ENCODE measurements around the gene KCTD18.

The KCTD18 gene

GRCh38 chr2:200483729-200484198 lies 26.1 kb downstream of the KCTD18 start:
- peak; percentile 58 for DNase-seq

- DNase-seq: no peak
These were observed 27.7 kb downstream of the KCTD18 start for GRCh38 chr2:200482194-200482593.

GRCh38 chr2:200479692-200480265 lies 30.1 kb downstream of the KCTD18 start:
- DNase-seq: no peak

GRCh38 chr2:200477667-200478131 lies 32.2 kb downstream of the KCTD18 start:
- DNase-seq: no peak

- DNase-seq: no peak
These were observed 33.0 kb downstream of the KCTD18 start for GRCh38 chr2:200476836-200477235.

GRCh38 chr2:200475795-200476194 lies 34.1 kb downstream of the KCTD18 start:
- no peak for DNase-seq

GRCh38 chr2:200472853-200473464 lies 36.9 kb downstream of the KCTD18 start:
- no peak for DNase-seq

- DNase-seq: no peak
These were observed 37.8 kb downstream of the KCTD18 start for GRCh38 chr2:200471928-200472645.

GRCh38 chr2:200471324-200471848 lies 38.5 kb downstream of the KCTD18 start:
- DNase-seq: peak; percentile 50

- DNase-seq: no peak
These were observed 39.6 kb downstream of the KCTD18 start for GRCh38 chr2:200470230-200470629.

- DNase-seq: no peak
These were observed 40.1 kb downstream of the KCTD18 start for GRCh38 chr2:200469708-200470211.

GRCh38 chr2:200467806-200468681 lies 41.8 kb downstream of the KCTD18 start:
- DNase-seq: no peak

GRCh38 chr2:200466425-200467418 lies 43.1 kb downstream of the KCTD18 start:
- no peak for DNase-seq

GRCh38 chr2:200463452-200463851 lies 46.4 kb downstream of the KCTD18 start:
- no peak for DNase-seq

GRCh38 chr2:200461846-200462710 lies 47.8 kb downstream of the KCTD18 start:
- DNase-seq: no peak

- DNase-seq: no peak
These were observed 50.8 kb downstream of the KCTD18 start for GRCh38 chr2:200459101-200459500.

GRCh38 chr2:200456567-200456966 lies 53.3 kb downstream of the KCTD18 start:
- DNase-seq: no peak

GRCh38 chr2:200455958-200456421 lies 53.9 kb downstream of the KCTD18 start:
- peak; percentile 77 for DNase-seq

- no peak for DNase-seq
These were observed 54.7 kb downstream of the KCTD18 start for GRCh38 chr2:200454927-200455801.
